CD4-positive, CD25-positive, alpha-beta regulatory T cell (primary cell): Measurements from ENCODE around the gene BANF1. TPM values are rescaled to one million over a fixed set of nuclear protein-coding genes. Genes with fewer than 3 reads are reported as not detected.

ENCODE experiments used
- ATAC-seq, 2 donors: fragments of 150-1000 bp; cut with Tn5 transposase; one replicate each; pipeline ENCODE4 v1.10.0; 2021; ENCODE audit warnings: low read depth in 2 of 2, moderate number of reproducible peaks in 2 of 2, moderate library complexity in 1 of 2
- DNase-seq, 3 donors: peaks; one replicate each; pipeline versions ENCODE4 v3.0.0 to v3.0.0-alpha.2; 2012 to 2022; ENCODE audit warnings: mixed read lengths in 1 of 3
- H3K27ac ChIP-seq: one replicate; pipeline ENCODE4 v1.7.0; 2013; ENCODE audit warnings: mild to moderate bottlenecking, low read length; ENCODE audit not compliant: insufficient read depth, poor library complexity, severe bottlenecking
- H3K27me3 ChIP-seq: one replicate; pipeline ENCODE4 v1.7.0; 2013; ENCODE audit warnings: low read length; ENCODE audit not compliant: control insufficient read depth, insufficient read depth
- H3K36me3 ChIP-seq: one replicate; pipeline ENCODE4 v1.7.0; 2013; ENCODE audit warnings: mild to moderate bottlenecking, low read length, moderate library complexity; ENCODE audit not compliant: control insufficient read depth, insufficient read depth
- H3K4me1 ChIP-seq: 2 replicates; pipeline ENCODE4 v1.7.0; 2013; ENCODE audit warnings: mild to moderate bottlenecking, low read length; ENCODE audit not compliant: insufficient read depth, control insufficient read depth, poor library complexity, severe bottlenecking
- H3K4me3 ChIP-seq: one replicate; pipeline ENCODE4 v1.7.0; 2013; ENCODE audit warnings: low read depth, mild to moderate bottlenecking, low read length, moderate library complexity
- H3K9me3 ChIP-seq, 2 experiments: 1 replicate in 1 of 2; 2 replicates in 1 of 2; pipeline ENCODE4 v1.7.0; 2013; ENCODE audit warnings: low read length in 2 of 2, mild to moderate bottlenecking in 1 of 2, moderate library complexity in 1 of 2; ENCODE audit not compliant: control insufficient read depth in 2 of 2
- H3K27ac Mint-ChIP-seq, 3 donors: one replicate each; pipeline ENCODE4 v1.8.0; 2020 to 2022; ENCODE audit warnings: mild to moderate bottlenecking in 3 of 3, mixed read lengths in 3 of 3, moderate library complexity in 2 of 3
- H3K27me3 Mint-ChIP-seq: one replicate; pipeline ENCODE4 v1.8.0; 2022; ENCODE audit warnings: mild to moderate bottlenecking, mixed read lengths
- H3K36me3 Mint-ChIP-seq: one replicate; pipeline ENCODE4 v1.8.0; 2020; ENCODE audit warnings: mixed read lengths
- H3K4me1 Mint-ChIP-seq, 4 donors: one replicate each; pipeline ENCODE4 v1.8.0; 2020 to 2022; ENCODE audit warnings: mixed read lengths in 4 of 4, mild to moderate bottlenecking in 1 of 4
- H3K4me3 Mint-ChIP-seq, 4 donors: one replicate each; pipeline ENCODE4 v1.8.0; 2020 to 2022; ENCODE audit warnings: mild to moderate bottlenecking in 4 of 4, mixed read lengths in 4 of 4, moderate library complexity in 3 of 4
- H3K9me3 Mint-ChIP-seq, 7 donors: one replicate each; pipeline ENCODE4 v1.8.0; 2020 to 2022; ENCODE audit warnings: mixed read lengths in 7 of 7, mild to moderate bottlenecking in 3 of 7, moderate library complexity in 2 of 7
- polyA plus RNA-seq, 4 donors: library from polyadenylated mRNA; unstranded; fragments of 300-500 nt; fragmentation: Illumina TruSeq; gene quantifications; one replicate each; pipeline ENCODE4 v1.2.3, GENCODE V29; 2021
- total RNA-seq: library from RNA; stranded (reverse); gene quantifications from one replicate; pipeline ENCODE4 v1.2.3, GENCODE V29; 2022

The BANF1 gene
- total and polyA plus RNA-seq, 5 donors from 2014 or later = 41.8 to 170 (median 147) TPM

- no peak overlapping the region for H3K4me3 Mint-ChIP-seq
- Histone ChIP-seq H3K27me3 (peaks cover 3% of the 10 kb centered on the region), H3K4me3 (no peak overlapping the region), H3K27ac (no peak overlapping the region), H3K36me3 (no peaks in the 10 kb centered on the region), H3K9me3 (no peaks in the 10 kb centered on the region), H3K4me1 (peaks cover under 1% of the 10 kb centered on the region)
- H3K27ac Mint-ChIP-seq = no peak overlapping the region
- H3K27me3 Mint-ChIP-seq = peaks cover 18% of the 10 kb centered on the region
- DNase-seq (no peak), ATAC-seq (no peak)
- peaks cover 0 to 5% (median 2%) of the 10 kb centered on the region in 4 donors for H3K4me1 Mint-ChIP-seq
- H3K36me3 Mint-ChIP-seq = no peaks in the 10 kb centered on the region
- H3K9me3 Mint-ChIP-seq = no peaks in the 10 kb centered on the region
Observed at GRCh38 chr11:66039765-66040164, 37.5 kb downstream of the BANF1 start.

DNA sequence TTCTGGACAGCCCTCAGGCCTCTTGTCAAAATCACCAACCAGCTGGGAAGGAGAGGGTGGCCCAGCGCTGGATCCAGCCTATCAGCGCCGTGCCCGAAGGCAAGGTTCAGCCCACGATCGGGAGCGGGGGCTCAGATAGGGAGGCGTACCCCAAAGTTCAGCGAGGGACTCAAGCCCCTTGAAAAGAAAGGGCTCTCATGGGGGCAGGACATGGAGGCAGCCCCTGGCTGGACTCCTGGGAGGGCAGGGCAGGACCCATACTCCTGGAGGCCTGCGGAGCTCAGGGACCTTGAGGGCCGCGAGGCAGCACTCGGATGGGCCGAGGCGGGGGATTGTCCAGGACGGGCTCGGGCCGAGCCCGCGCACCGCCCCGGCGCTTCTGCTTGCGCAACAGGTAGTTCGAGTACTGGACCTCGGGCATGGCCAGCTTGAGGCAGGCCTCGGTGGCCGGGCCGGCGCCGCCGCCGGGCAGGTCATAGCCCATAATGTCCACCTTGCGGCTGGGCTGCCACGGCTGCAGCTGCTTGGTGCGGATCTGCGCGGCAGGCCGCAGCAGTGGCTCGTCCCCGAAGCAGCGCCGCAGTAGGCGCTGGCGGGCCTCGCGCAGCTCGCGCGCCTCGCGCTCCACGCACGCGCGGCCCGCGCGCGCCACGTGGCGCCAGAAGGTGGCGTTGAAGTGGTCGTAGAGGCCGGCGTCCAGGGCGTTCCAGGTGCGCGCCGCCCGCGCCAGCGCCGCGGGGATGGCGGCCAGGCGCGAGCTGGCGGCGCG is 40.1 kb downstream of the BANF1 start:
- H3K27ac ChIP-seq = no peak overlapping the region
- peaks cover 6% of the 10 kb centered on the region for H3K4me1 ChIP-seq
- no peak for ATAC-seq
- H3K27ac Mint-ChIP-seq = no peak overlapping the region
- H3K27me3 Mint-ChIP-seq = peaks cover 10% of the 10 kb centered on the region
- no peaks in the 10 kb centered on the region for H3K9me3 ChIP-seq
- H3K9me3 Mint-ChIP-seq = no peaks in the 10 kb centered on the region
- no peak overlapping the region for H3K4me3 Mint-ChIP-seq
- no peak overlapping the region for H3K4me3 ChIP-seq
- no peak for DNase-seq
- peaks cover 3% of the 10 kb centered on the region for H3K27me3 ChIP-seq
- peaks cover 0 to 17% (median 7%) of the 10 kb centered on the region in 4 donors for H3K4me1 Mint-ChIP-seq
- H3K36me3 Mint-ChIP-seq = no peaks in the 10 kb centered on the region
- no peaks in the 10 kb centered on the region for H3K36me3 ChIP-seq

DNA sequence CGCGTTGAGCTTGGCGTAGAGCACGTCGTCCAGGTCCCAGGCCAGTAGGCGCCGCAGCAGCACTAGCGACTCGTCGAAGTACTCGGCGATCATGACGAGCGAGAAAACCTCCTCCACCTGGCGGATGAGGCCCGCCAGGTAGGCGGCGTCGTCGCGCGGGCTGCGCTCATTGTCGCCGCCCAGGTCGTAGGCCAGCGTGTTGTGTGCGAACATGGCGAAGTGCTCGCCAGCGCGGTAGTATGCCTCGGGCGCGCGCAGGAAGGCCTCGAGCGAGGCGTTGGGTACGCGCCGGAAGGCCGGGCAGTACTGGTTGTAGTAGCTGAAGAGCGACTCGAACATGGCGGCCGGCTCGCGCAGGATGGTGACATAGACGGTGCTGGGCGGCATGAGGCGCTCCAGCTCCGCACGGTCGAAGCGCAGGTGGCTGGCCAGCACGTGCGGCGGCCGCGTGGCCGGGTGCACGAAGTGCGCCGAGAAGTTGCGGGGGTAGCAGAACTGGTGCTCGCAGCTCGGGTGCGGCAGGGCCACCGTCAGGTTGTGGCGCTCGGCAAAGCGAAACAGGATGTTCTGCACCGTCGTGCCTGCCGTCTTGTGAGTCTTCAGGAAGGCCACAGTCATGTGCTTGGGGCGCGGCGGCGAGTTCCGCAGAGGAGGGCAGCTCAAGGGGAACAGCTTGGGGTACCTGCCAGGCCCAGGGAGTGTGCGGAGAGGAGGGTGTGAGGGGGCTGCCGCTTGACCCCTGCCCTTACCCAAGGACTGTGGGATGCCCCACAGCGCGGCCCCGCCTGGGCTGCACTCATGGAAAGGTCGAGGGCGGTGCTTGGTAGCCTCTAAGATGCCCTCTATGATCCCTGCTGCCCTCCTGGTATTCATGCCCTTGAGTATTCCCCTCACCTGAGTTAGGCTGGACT is 40.9 kb downstream of the BANF1 start:
- H3K4me1 Mint-ChIP-seq = peaks cover 0 to 17% (median 8%) of the 10 kb centered on the region in 4 donors
- DNase-seq (no peak), ATAC-seq (no peak)

DNA sequence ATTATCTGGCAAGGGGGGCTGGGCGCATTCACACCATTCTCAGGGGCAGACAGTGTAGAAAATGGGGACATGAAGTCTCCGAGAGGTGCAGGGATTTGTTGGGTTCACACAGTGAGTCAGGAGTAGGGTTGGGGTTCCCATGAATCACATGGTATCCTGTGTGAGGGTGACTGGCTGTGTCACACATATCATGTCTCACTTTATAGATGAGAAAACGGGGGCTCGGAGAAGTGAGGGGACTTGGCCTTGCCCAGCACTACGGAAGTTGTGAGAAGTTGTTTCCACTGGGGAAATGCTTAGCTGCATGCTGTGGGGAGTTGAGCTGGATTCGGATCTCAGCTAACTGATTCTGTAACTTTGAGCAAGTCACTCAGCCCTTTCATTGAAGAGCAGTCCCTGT is 42.5 kb downstream of the BANF1 start:
- peaks cover 0 to 21% (median 8%) of the 10 kb centered on the region in 4 donors for H3K4me1 Mint-ChIP-seq
- H3K4me3 Mint-ChIP-seq = no peak overlapping the region
- peak overlapping the region; percentile 43 for H3K4me3 ChIP-seq
- peak overlapping the region in 2 of 3 donors; percentile 29 to 32 for H3K27ac Mint-ChIP-seq
- no peaks in the 10 kb centered on the region for H3K36me3 Mint-ChIP-seq
- peak in 1 of 2 donors; percentile 30 for ATAC-seq
- peaks cover 17% of the 10 kb centered on the region for H3K27me3 Mint-ChIP-seq
- no peaks in the 10 kb centered on the region for H3K9me3 ChIP-seq
- H3K4me1 ChIP-seq = peaks cover 13% of the 10 kb centered on the region
- H3K27ac ChIP-seq = no peak overlapping the region
- H3K36me3 ChIP-seq = no peaks in the 10 kb centered on the region
- H3K27me3 ChIP-seq = peaks cover 3% of the 10 kb centered on the region
- no peak for DNase-seq
- H3K9me3 Mint-ChIP-seq = peaks cover 0 to 2% (median 0%) of the 10 kb centered on the region in 7 donors

More for the DNA sequence above, 40.9 kb downstream of the BANF1 start:
- Histone ChIP-seq H3K27me3 (peaks cover 3% of the 10 kb centered on the region), H3K4me1 (peaks cover 6% of the 10 kb centered on the region), H3K27ac (no peak overlapping the region), H3K4me3 (no peak overlapping the region), H3K36me3 (no peaks in the 10 kb centered on the region), H3K9me3 (no peaks in the 10 kb centered on the region)
- H3K36me3 Mint-ChIP-seq = no peaks in the 10 kb centered on the region
- H3K27me3 Mint-ChIP-seq = peaks cover 13% of the 10 kb centered on the region
- H3K27ac Mint-ChIP-seq = no peak overlapping the region
- H3K4me3 Mint-ChIP-seq = no peak overlapping the region
- H3K9me3 Mint-ChIP-seq = no peaks in the 10 kb centered on the region

GRCh38 chr11:66045177-66045639 is 42.9 kb downstream of the BANF1 start:
- no peaks in the 10 kb centered on the region for H3K36me3 Mint-ChIP-seq
- no peak overlapping the region for H3K4me3 Mint-ChIP-seq
- Histone ChIP-seq H3K9me3 (no peaks in the 10 kb centered on the region), H3K27ac (no peak overlapping the region), H3K4me3 (peak overlapping the region; percentile 43), H3K4me1 (peaks cover 13% of the 10 kb centered on the region), H3K27me3 (peaks cover 3% of the 10 kb centered on the region), H3K36me3 (no peaks in the 10 kb centered on the region)
- H3K27ac Mint-ChIP-seq = peak overlapping the region in 1 of 3 donors; percentile 29
- peaks cover 18% of the 10 kb centered on the region for H3K27me3 Mint-ChIP-seq
- H3K9me3 Mint-ChIP-seq = peaks cover 0 to 2% (median 0%) of the 10 kb centered on the region in 7 donors
- DNase-seq = peak; percentile 79 to 81 (median 79)
- H3K4me1 Mint-ChIP-seq = peaks cover 0 to 21% (median 8%) of the 10 kb centered on the region in 4 donors
- peak; percentile 89 to 91 for ATAC-seq

GRCh38 chr11:66046901-66047300 is 44.6 kb downstream of the BANF1 start:
- Histone ChIP-seq H3K4me3 (no peak overlapping the region), H3K4me1 (peaks cover 20% of the 10 kb centered on the region), H3K36me3 (no peaks in the 10 kb centered on the region), H3K27me3 (no peaks in the 10 kb centered on the region), H3K9me3 (no peaks in the 10 kb centered on the region), H3K27ac (no peak overlapping the region)
- Mint-ChIP-seq H3K4me1 (peaks cover 0 to 32% (median 14%) of the 10 kb centered on the region in 4 donors), H3K27me3 (peaks cover 19% of the 10 kb centered on the region), H3K36me3 (no peaks in the 10 kb centered on the region), H3K9me3 (peaks cover 0 to 2% (median 0%) of the 10 kb centered on the region in 7 donors), H3K4me3 (peak overlapping the region in 1 of 4 donors; percentile 47), H3K27ac (peak overlapping the region in 1 of 3 donors; percentile 26)
- ATAC-seq = no peak
- DNase-seq = no peak

GRCh38 chr11:66047541-66048365 is 45.5 kb downstream of the BANF1 start:
- H3K27me3 ChIP-seq = no peaks in the 10 kb centered on the region
- Mint-ChIP-seq H3K4me1 (peaks cover 5 to 40% (median 19%) of the 10 kb centered on the region in 4 donors), H3K36me3 (peaks cover 4% of the 10 kb centered on the region), H3K4me3 (peak overlapping the region in 1 of 4 donors; percentile 25), H3K9me3 (peaks cover 0 to 2% (median 0%) of the 10 kb centered on the region in 7 donors), H3K27ac (no peak overlapping the region), H3K27me3 (peaks cover 22% of the 10 kb centered on the region)
- H3K36me3 ChIP-seq = no peaks in the 10 kb centered on the region
- H3K4me3 ChIP-seq = no peak overlapping the region
- no peak for DNase-seq
- H3K9me3 ChIP-seq = no peaks in the 10 kb centered on the region
- peaks cover 24% of the 10 kb centered on the region for H3K4me1 ChIP-seq
- no peak for ATAC-seq
- no peak overlapping the region for H3K27ac ChIP-seq
